ENCODE data around the gene PHEX.

The PHEX gene

GRCh38 chrX:22147942-22148341 is 115.8 kb downstream of the PHEX start:
- no peaks in the 10 kb centered on the region for H3K4me1 ChIP-seq (ENCODE audit: insufficient read depth, low read length, severe bottlenecking)
- no peaks in the 10 kb centered on the region for H3F3A ChIP-seq (ENCODE audit: insufficient read depth, low read length)
- no peak overlapping the region for H3K4me2 ChIP-seq (ENCODE audit: low read length)
- no peak overlapping the region for H3K4me3 ChIP-seq (ENCODE audit: low read depth, low read length, poor library complexity, severe bottlenecking)
- no peak overlapping the region for H3K27ac ChIP-seq (ENCODE audit: low read depth, low read length, poor library complexity, severe bottlenecking)
- H4K20me1 ChIP-seq (ENCODE audit: insufficient read depth, low read length): no peaks in the 10 kb centered on the region
- no peaks in the 10 kb centered on the region for H3K9me3 ChIP-seq (ENCODE audit: low read length)
- no peaks in the 10 kb centered on the region for H3K27me3 ChIP-seq (ENCODE audit: insufficient read depth, low read length)
- H2AFZ ChIP-seq (ENCODE audit: low read length): no peak overlapping the region
- TF ChIP-seq CTCF (IDR thresholded peaks at IDR 0.05; ENCODE audit: low read length) (no peak), EZH2 (IDR thresholded peaks at IDR 0.05; ENCODE audit: borderline replicate concordance, low read length) (no peak)
- H3K36me3 ChIP-seq (ENCODE audit: insufficient read depth, low read length): no peaks in the 10 kb centered on the region
- no peaks in the 10 kb centered on the region for H3K79me2 ChIP-seq (ENCODE audit: insufficient read depth, low read length)
- H3K9ac ChIP-seq (ENCODE audit: low read length): no peak overlapping the region
- H3K9me2 ChIP-seq (ENCODE audit: low read depth, low read length): no peaks in the 10 kb centered on the region

GRCh38 chrX:22148565-22148964 is 116.4 kb downstream of the PHEX start:
- no peak overlapping the region for H3K9ac ChIP-seq (ENCODE audit: low read length)
- no peak overlapping the region for H3K4me3 ChIP-seq (ENCODE audit: low read depth, low read length, poor library complexity, severe bottlenecking)
- TF ChIP-seq EZH2 (IDR thresholded peaks at IDR 0.05; ENCODE audit: borderline replicate concordance, low read length) (no peak), CTCF (IDR thresholded peaks at IDR 0.05; ENCODE audit: low read length) (no peak)
- no peaks in the 10 kb centered on the region for H3K27me3 ChIP-seq (ENCODE audit: insufficient read depth, low read length)
- H3K36me3 ChIP-seq (ENCODE audit: insufficient read depth, low read length): no peaks in the 10 kb centered on the region
- H3K79me2 ChIP-seq (ENCODE audit: insufficient read depth, low read length): no peaks in the 10 kb centered on the region
- no peak overlapping the region for H3K4me2 ChIP-seq (ENCODE audit: low read length)
- no peaks in the 10 kb centered on the region for H3F3A ChIP-seq (ENCODE audit: insufficient read depth, low read length)
- no peaks in the 10 kb centered on the region for H3K9me3 ChIP-seq (ENCODE audit: low read length)
- no peaks in the 10 kb centered on the region for H3K4me1 ChIP-seq (ENCODE audit: insufficient read depth, low read length, severe bottlenecking)
- H3K9me2 ChIP-seq (ENCODE audit: low read depth, low read length): no peaks in the 10 kb centered on the region
- H4K20me1 ChIP-seq (ENCODE audit: insufficient read depth, low read length): no peaks in the 10 kb centered on the region
- H3K27ac ChIP-seq (ENCODE audit: low read depth, low read length, poor library complexity, severe bottlenecking): no peak overlapping the region
- no peak overlapping the region for H2AFZ ChIP-seq (ENCODE audit: low read length)

- no peak overlapping the region for H3K27ac ChIP-seq (ENCODE audit: low read depth, low read length, poor library complexity, severe bottlenecking)
- no peaks in the 10 kb centered on the region for H3K9me2 ChIP-seq (ENCODE audit: low read depth, low read length)
- H3F3A ChIP-seq (ENCODE audit: insufficient read depth, low read length): no peaks in the 10 kb centered on the region
- no peak overlapping the region for H2AFZ ChIP-seq (ENCODE audit: low read length)
- no peaks in the 10 kb centered on the region for H3K4me1 ChIP-seq (ENCODE audit: insufficient read depth, low read length, severe bottlenecking)
- H3K79me2 ChIP-seq (ENCODE audit: insufficient read depth, low read length): no peaks in the 10 kb centered on the region
- H3K36me3 ChIP-seq (ENCODE audit: insufficient read depth, low read length): no peaks in the 10 kb centered on the region
- H3K9ac ChIP-seq (ENCODE audit: low read length): no peak overlapping the region
- no peak overlapping the region for H3K4me3 ChIP-seq (ENCODE audit: low read depth, low read length, poor library complexity, severe bottlenecking)
- H3K27me3 ChIP-seq (ENCODE audit: insufficient read depth, low read length): no peaks in the 10 kb centered on the region
- no peak overlapping the region for H3K4me2 ChIP-seq (ENCODE audit: low read length)
- TF ChIP-seq EZH2 (IDR thresholded peaks at IDR 0.05; ENCODE audit: borderline replicate concordance, low read length) (no peak), CTCF (IDR thresholded peaks at IDR 0.05; ENCODE audit: low read length) (no peak)
- no peaks in the 10 kb centered on the region for H3K9me3 ChIP-seq (ENCODE audit: low read length)
- H4K20me1 ChIP-seq (ENCODE audit: insufficient read depth, low read length): no peaks in the 10 kb centered on the region
These were observed 118.2 kb downstream of the PHEX start for GRCh38 chrX:22150371-22150770.
